SK-N-SH (cell line): Measurements from ENCODE around the gene CYP4F3. TPM values are rescaled to one million over a fixed set of nuclear protein-coding genes. Genes with fewer than 3 reads are reported as not detected.

Experiments
- CTCF ChIA-PET: fragments of 300-600, 350-600 bp; formaldehyde crosslinking; extraction: SDS; loops from one replicate; lab custom pipeline; 2021; lab: Yijun Ruan, JAX
- POLR2A ChIA-PET: fragments of 350-600 bp; sonication (Branson Sonifier 250); formaldehyde crosslinking; extraction: SDS; loops from one replicate; lab custom pipeline; 2020; ENCODE audit warnings: antibody characterized with exemption, inconsistent platforms; lab: Yijun Ruan, JAX
- DNase-seq: peaks from one replicate; pipeline ENCODE4 v3.0.0; 2012
- H2AFZ ChIP-seq: fragments of 200-600 bp; sonication (generic); 2 replicates; pipeline ENCODE4 v1.8.1; 2016; ENCODE audit warnings: antibody characterized with exemption, mild to moderate bottlenecking, low read depth
- H3F3A ChIP-seq: fragments of 200-600 bp; sonication (generic); replicated peaks from 2 replicates; pipeline ENCODE3; 2016; ENCODE audit warnings: antibody characterized with exemption, mild to moderate bottlenecking; ENCODE audit not compliant: insufficient read depth
- H3K27ac ChIP-seq, 2 experiments: fragments of 200-500 bp in 1 of 2; fragments of 200-600 bp in 1 of 2; sonication (Bioruptor generic) in 1 of 2; sonication (generic), shearing (Covaris generic) in 1 of 2; 2 replicates each; pipeline versions ENCODE4 v1.5.1 to v1.6.1; 2014 to 2016; ENCODE audit warnings: low read depth in 2 of 2, inconsistent platforms in 1 of 2, low read length in 1 of 2, mild to moderate bottlenecking in 1 of 2, mixed read lengths in 1 of 2
- H3K27me3 ChIP-seq: fragments of 200-600 bp; sonication (generic), shearing (Covaris generic); 2 replicates; pipeline ENCODE4 v1.6.1; 2016; ENCODE audit warnings: mixed run types; ENCODE audit not compliant: insufficient read depth
- H3K36me3 ChIP-seq, 2 experiments: fragments of 200-500 bp in 1 of 2; fragments of 200-600 bp in 1 of 2; sonication (Bioruptor generic) in 1 of 2; sonication (generic) in 1 of 2; replicated peaks in 1 of 2; 2 replicates each; pipeline versions ENCODE3 to v1.5.1; 2014 to 2016; ENCODE audit warnings: low read length in 1 of 2, mild to moderate bottlenecking in 1 of 2; ENCODE audit not compliant: insufficient read depth in 2 of 2, control insufficient read depth in 1 of 2
- H3K4me1 ChIP-seq, 2 experiments: fragments of 200-500 bp in 1 of 2; fragments of 200-600 bp in 1 of 2; sonication (Bioruptor generic) in 1 of 2; sonication (generic), shearing (Covaris generic) in 1 of 2; 2 replicates each; pipeline versions ENCODE4 v1.5.1 to v1.6.1; 2014 to 2016; ENCODE audit warnings: low read depth in 1 of 2, low read length in 1 of 2, mixed run types in 1 of 2; ENCODE audit not compliant: insufficient read depth in 2 of 2, control insufficient read depth in 1 of 2
- H3K4me2 ChIP-seq: fragments of 200-600 bp; sonication (generic), shearing (Covaris generic); 2 replicates; pipeline ENCODE4 v1.6.1; 2017; ENCODE audit warnings: mixed run types
- H3K4me3 ChIP-seq, 2 experiments: fragments of 200-500 bp in 1 of 2; fragments of 200-600 bp in 1 of 2; sonication (Bioruptor generic) in 1 of 2; sonication (generic), shearing (Covaris generic) in 1 of 2; 2 replicates each; pipeline versions ENCODE4 v1.5.1 to v1.8.1; 2014 to 2016; ENCODE audit warnings: low read depth in 2 of 2, inconsistent platforms in 1 of 2, low read length in 1 of 2, mild to moderate bottlenecking in 1 of 2, mixed read lengths in 1 of 2, moderate library complexity in 1 of 2
- H3K79me2 ChIP-seq: fragments of 200-600 bp; sonication (generic); 2 replicates; pipeline ENCODE4 v1.8.1; 2017; ENCODE audit warnings: mild to moderate bottlenecking; ENCODE audit not compliant: insufficient read depth
- H3K9ac ChIP-seq: fragments of 200-600 bp; sonication (generic); 2 replicates; pipeline ENCODE4 v1.6.1; 2017; ENCODE audit warnings: mixed run types
- H3K9me2 ChIP-seq: fragments of 200-600 bp; sonication (generic); 2 replicates; pipeline ENCODE4 v1.6.1; 2017; ENCODE audit warnings: mixed run types
- H3K9me3 ChIP-seq: fragments of 200-600 bp; sonication (generic); 2 replicates; pipeline ENCODE4 v1.6.1; 2017; ENCODE audit warnings: mixed run types, mild to moderate bottlenecking, moderate library complexity
- H4K20me1 ChIP-seq: fragments of 200-600 bp; sonication (generic); 2 replicates; pipeline ENCODE4 v1.6.1; 2017; ENCODE audit warnings: mild to moderate bottlenecking, mixed run types; ENCODE audit not compliant: insufficient read depth
- EP300 ChIP-seq, 2 experiments: IDR thresholded peaks; 2 replicates each; pipeline versions ENCODE4 v1.4.0 to v1.6.1; 2012; ENCODE audit warnings: borderline replicate concordance in 1 of 2, low read depth in 1 of 2, low read length in 1 of 2
- FOSL2 ChIP-seq: IDR thresholded peaks from 2 replicates; pipeline ENCODE4 v1.4.0; 2012; ENCODE audit warnings: low read depth, mild to moderate bottlenecking, moderate library complexity, borderline replicate concordance
- GATA2 ChIP-seq: sonication (generic); formaldehyde crosslinking; IDR thresholded peaks from 2 replicates; pipeline ENCODE4 v1.5.0; 2020; ENCODE audit warnings: mild to moderate bottlenecking, missing genetic modification reagents
- JUND ChIP-seq: IDR thresholded peaks from 2 replicates; pipeline ENCODE4 v1.4.0; 2012
- NRF1 ChIP-seq: IDR thresholded peaks from 2 replicates; pipeline ENCODE4 v1.6.1; 2012; ENCODE audit warnings: low read depth, mild to moderate bottlenecking, low read length
- POLR2AphosphoS5 ChIP-seq: IDR thresholded peaks from 2 replicates; pipeline ENCODE4 v1.6.1; 2012; ENCODE audit warnings: low read depth, low read length
- REST ChIP-seq: IDR thresholded peaks from 2 replicates; pipeline ENCODE4 v1.6.1; 2012; ENCODE audit warnings: mild to moderate bottlenecking, low read depth, low read length, moderate library complexity
- WGBS: methylation state at CpG from one replicate; pipeline ENCODE4 v1.1.6; 2017; ENCODE audit warnings: low lambda C conversion rate; 5-methylcytosine and 5-hydroxymethylcytosine counted together
- polyA plus RNA-seq, 3 experiments: library from polyadenylated mRNA; depleted of rRNA; stranded (reverse); fragments of >200 nt; gene quantifications; 2 replicates each; pipeline ENCODE4 v1.2.3, GENCODE V29; 2012
- TF ChIP-seq, protein P1 (sequence below): IDR thresholded peaks from 2 replicates; pipeline ENCODE4; 2012

Gene CYP4F3
- polyA plus RNA-seq, 1 of the 3 experiments (the other 2 are of a cell fraction): 0.08 TPM

GRCh38 chr19:15635016-15635805 lies 5.5 kb upstream of the CYP4F3 start:
- no peak overlapping the region for H2AFZ ChIP-seq
- H3K27ac ChIP-seq: no peak overlapping the region
- H3K4me2 ChIP-seq: no peak overlapping the region
- H3K27me3 ChIP-seq: no peaks in the 10 kb centered on the region
- no peaks in the 10 kb centered on the region for H3F3A ChIP-seq
- H3K36me3 ChIP-seq: no peaks in the 10 kb centered on the region
- H3K79me2 ChIP-seq: no peaks in the 10 kb centered on the region
- no peaks in the 10 kb centered on the region for H3K9me2 ChIP-seq
- CTCF ChIA-PET: no interaction called here
- TF ChIP-seq REST (no peak), FOSL2 (no peak), POLR2AphosphoS5 (no peak), GATA2 (CRISPR knock-in tag) (no peak), NRF1 (no peak)
- no peak overlapping the region for H3K4me3 ChIP-seq
- no peaks in the 10 kb centered on the region for H3K4me1 ChIP-seq
- DNase-seq: no peak
- POLR2A ChIA-PET: no interaction called here
- H4K20me1 ChIP-seq: no peaks in the 10 kb centered on the region
- H3K9ac ChIP-seq: no peak overlapping the region
- 0% methylated on average over 2 of the region's 2 CpGs for WGBS
- no peaks in the 10 kb centered on the region for H3K9me3 ChIP-seq

GRCh38 chr19:15636026-15636425 lies 4.7 kb upstream of the CYP4F3 start:
- H3K4me3 ChIP-seq: no peak overlapping the region
- 17% methylated on average over 1 of the region's 2 CpGs for WGBS
- no peaks in the 10 kb centered on the region for H4K20me1 ChIP-seq
- no peak overlapping the region for H3K27ac ChIP-seq
- H3K4me2 ChIP-seq: no peak overlapping the region
- POLR2A ChIA-PET: no interaction called here
- H3K9me2 ChIP-seq: no peaks in the 10 kb centered on the region
- H2AFZ ChIP-seq: no peak overlapping the region
- TF ChIP-seq EP300 (IDR thresholded peaks at IDR 0.05; ENCODE audit: borderline replicate concordance in 1 of 2, low read depth in 1 of 2, low read length in 1 of 2) (no peak), POLR2AphosphoS5 (no peak), JUND (no peak)
- TF ChIP-seq, protein P1, sequence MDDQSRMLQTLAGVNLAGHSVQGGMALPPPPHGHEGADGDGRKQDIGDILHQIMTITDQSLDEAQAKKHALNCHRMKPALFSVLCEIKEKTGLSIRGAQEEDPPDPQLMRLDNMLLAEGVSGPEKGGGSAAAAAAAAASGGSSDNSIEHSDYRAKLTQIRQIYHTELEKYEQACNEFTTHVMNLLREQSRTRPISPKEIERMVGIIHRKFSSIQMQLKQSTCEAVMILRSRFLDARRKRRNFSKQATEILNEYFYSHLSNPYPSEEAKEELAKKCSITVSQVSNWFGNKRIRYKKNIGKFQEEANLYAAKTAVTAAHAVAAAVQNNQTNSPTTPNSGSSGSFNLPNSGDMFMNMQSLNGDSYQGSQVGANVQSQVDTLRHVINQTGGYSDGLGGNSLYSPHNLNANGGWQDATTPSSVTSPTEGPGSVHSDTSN: no peak
- TF ChIP-seq, all 33 proteins: peak for 0
- no peaks in the 10 kb centered on the region for H3K36me3 ChIP-seq
- no peaks in the 10 kb centered on the region for H3F3A ChIP-seq
- no peak for DNase-seq
- CTCF ChIA-PET: no interaction called here
- no peaks in the 10 kb centered on the region for H3K9me3 ChIP-seq
- no peak overlapping the region for H3K9ac ChIP-seq
- no peaks in the 10 kb centered on the region for H3K4me1 ChIP-seq
- no peaks in the 10 kb centered on the region for H3K27me3 ChIP-seq
- H3K79me2 ChIP-seq: no peaks in the 10 kb centered on the region
